Urinary bladder (tissue), 4 donors: Measurements from ENCODE around the gene NDST3. TPM values are rescaled to one million over a fixed set of nuclear protein-coding genes. Genes with fewer than 3 reads are reported as not detected.

ENCODE experiments used
- DNase-seq: peaks from one replicate; pipeline ENCODE4 v3.0.0-alpha.2; 2015; ENCODE audit errors: extremely low spot score
- H3K27ac ChIP-seq: one replicate; pipeline ENCODE4 v1.5.1; 2013; ENCODE audit warnings: low read depth, mild to moderate bottlenecking, moderate library complexity
- H3K36me3 ChIP-seq: one replicate; pipeline ENCODE4 v1.6.1; 2013; ENCODE audit warnings: mild to moderate bottlenecking, moderate library complexity; ENCODE audit not compliant: insufficient read depth
- H3K4me1 ChIP-seq: one replicate; pipeline ENCODE4 v1.6.1; 2013; ENCODE audit warnings: mild to moderate bottlenecking, moderate library complexity; ENCODE audit not compliant: insufficient read depth
- H3K4me3 ChIP-seq: one replicate; pipeline ENCODE4 v1.5.1; 2013; ENCODE audit warnings: low read depth, low read length
- WGBS: extraction: QIAGEN DNeasy Blood & Tissue Kit; methylation state at CpG from one replicate; pipeline ENCODE4 v1.1.7; 2013; 5-methylcytosine and 5-hydroxymethylcytosine counted together
- polyA plus RNA-seq: library from polyadenylated mRNA; stranded (reverse); fragments of 200-250 nt; gene quantifications from one replicate; pipeline ENCODE4 v1.2.3, GENCODE V29; 2013
- total RNA-seq: library from RNA; depleted of rRNA; stranded (reverse); fragments of >200 nt; gene quantifications from one replicate; pipeline ENCODE4 v1.2.3, GENCODE V29; 2014
- donor health status: healthy with polysubstance abuse.
- donor health status: healthy.

The NDST3 gene
- total and polyA plus RNA-seq, 2 donors, result 0.04 to 2.2 TPM

DNA sequence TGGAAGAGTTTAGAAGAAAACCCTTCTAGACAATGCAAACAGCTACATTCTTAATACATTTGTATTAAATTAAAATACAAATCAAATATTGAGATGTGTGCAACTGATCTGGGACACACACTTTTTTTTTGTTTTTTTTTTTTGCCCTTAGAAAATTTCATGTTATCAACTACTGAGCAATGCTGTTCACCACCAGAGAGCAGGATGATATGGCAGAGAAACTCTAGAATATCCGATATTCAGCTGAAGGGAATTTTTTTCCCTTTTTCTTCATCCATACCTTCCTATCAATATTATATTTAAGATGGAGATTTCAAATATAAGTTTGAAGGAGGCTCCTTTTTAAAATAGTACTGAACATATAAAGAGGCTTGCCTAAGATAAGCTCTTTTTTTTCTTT lies 1.0 kb downstream of the NDST3 start:
- DNase-seq, result no peak
- Histone ChIP-seq H3K27ac (no peak overlapping the region), H3K36me3 (no peaks in the 10 kb centered on the region), H3K4me1 (peaks cover 2% of the 10 kb centered on the region), H3K4me3 (no peak overlapping the region)
- 73% methylated on average over 1 of the region's 1 CpG for WGBS

DNA sequence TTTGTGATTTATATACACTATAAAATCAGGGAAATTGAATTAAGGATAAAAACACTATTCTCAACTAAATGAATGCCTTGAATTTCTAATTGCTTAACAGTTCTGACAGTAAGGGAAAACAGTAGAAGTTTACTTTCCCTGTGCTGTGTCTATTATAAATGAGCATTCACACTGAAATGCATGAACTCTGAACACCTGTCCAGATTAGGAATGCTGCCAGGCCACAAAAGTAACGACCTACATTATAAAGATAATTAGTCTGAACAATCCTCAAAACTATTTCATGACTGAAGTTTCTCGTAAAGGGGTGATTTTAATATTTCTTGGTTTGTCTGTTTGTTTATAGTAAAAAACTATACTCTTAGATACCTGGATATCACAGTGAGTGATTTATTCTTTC lies 2.0 kb downstream of the NDST3 start:
- DNase-seq, result no peak
- 69% methylated on average over 2 of the region's 2 CpGs for WGBS
- Histone ChIP-seq H3K36me3 (no peaks in the 10 kb centered on the region), H3K4me1 (peaks cover 2% of the 10 kb centered on the region), H3K4me3 (no peak overlapping the region), H3K27ac (no peak overlapping the region)

DNA sequence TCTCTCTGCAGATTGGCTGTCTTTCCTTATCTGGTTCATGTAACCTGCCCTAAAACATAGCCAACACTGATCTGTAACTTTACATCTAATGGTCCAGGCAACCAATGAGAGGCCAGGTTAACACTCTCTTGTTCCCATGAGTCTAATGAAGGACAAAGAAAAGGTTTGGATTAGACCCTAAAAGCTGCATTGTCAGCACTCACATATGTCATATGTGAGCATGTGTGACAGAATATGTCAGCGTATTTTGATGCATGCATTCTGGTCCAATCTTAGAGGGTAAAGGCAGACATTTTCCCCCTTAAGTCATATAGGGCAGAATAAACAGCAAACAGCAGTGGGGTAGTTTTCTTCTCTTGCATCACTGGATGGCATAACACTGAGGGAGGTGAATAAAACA lies 3.7 kb downstream of the NDST3 start:
- 99% methylated on average over 1 of the region's 1 CpG for WGBS
- no peak for DNase-seq

DNA sequence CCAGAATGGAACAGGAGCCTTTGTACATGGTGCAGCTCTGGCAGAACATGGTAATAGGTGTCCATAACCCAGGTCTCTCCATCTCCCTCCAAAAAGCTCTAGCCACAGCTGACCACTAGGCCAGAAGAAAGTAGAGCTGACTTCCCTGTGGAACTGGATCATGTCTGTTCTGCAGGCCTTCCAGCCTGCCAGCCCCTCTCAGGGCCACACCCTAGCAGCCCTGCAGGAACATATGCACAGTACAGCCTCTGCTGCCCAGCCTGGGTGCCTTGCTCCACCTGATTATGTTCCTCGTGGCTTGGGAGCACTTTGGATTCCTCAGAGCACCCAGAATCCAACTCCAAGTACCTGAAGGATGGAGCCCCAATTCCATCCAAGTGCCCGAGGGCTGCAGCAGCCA lies 12.0 kb downstream of the NDST3 start:
- 79% methylated on average over 2 of the region's 2 CpGs for WGBS
- Histone ChIP-seq H3K4me3 (no peak overlapping the region), H3K4me1 (no peaks in the 10 kb centered on the region), H3K36me3 (no peaks in the 10 kb centered on the region), H3K27ac (no peak overlapping the region)
- DNase-seq, result no peak

More for the DNA sequence above, 3.7 kb downstream of the NDST3 start:
- Histone ChIP-seq H3K27ac (no peak overlapping the region), H3K36me3 (no peaks in the 10 kb centered on the region), H3K4me3 (no peak overlapping the region), H3K4me1 (peaks cover 2% of the 10 kb centered on the region)

DNA sequence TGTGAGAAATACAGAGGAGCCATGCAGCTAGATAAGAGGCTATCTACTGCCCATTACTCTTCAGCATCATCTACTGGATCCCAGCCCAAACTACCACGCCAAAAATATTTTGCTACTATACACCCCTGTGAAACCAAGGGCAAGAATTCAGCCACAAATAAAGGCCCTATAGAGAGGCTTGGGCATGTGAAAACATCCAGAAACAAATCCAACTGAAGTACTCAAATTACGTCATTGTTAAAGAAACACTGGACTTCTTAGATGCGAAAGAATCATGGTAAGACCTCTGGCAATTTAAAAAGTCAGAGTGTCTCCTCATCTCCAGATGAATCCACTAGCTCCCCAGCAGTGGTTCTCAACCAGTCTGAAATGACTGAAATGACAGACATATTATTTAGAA lies 12.8 kb downstream of the NDST3 start:
- no peak overlapping the region for H3K4me3 ChIP-seq
- DNase-seq, result no peak
- H3K27ac ChIP-seq, result no peak overlapping the region
- no peaks in the 10 kb centered on the region for H3K4me1 ChIP-seq
- no peaks in the 10 kb centered on the region for H3K36me3 ChIP-seq
- 95% methylated on average over 3 of the region's 3 CpGs for WGBS

DNA sequence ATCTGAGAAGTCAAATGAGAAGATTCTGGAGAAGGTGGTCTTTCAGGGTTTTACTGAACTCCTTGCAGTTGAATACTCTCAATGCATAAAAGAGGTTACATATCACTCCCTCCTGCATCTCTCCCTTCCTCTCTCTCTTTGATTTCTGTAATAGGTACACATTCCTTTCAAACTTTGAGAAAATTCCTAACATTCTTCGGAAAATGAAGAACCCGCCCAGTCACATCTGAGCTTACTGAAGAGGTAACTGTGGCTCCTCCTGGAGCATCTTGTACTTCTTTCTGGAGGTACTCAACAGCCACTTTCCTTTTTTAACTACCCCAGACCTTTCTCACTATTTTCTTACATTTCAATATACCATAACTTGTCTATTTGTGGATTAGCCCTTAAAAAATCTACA lies 24.7 kb downstream of the NDST3 start:
- H3K4me3 ChIP-seq, result no peak overlapping the region
- 91% methylated on average over 2 of the region's 2 CpGs for WGBS
- H3K36me3 ChIP-seq, result no peaks in the 10 kb centered on the region
- no peak overlapping the region for H3K27ac ChIP-seq
- no peaks in the 10 kb centered on the region for H3K4me1 ChIP-seq
- no peak for DNase-seq

DNA sequence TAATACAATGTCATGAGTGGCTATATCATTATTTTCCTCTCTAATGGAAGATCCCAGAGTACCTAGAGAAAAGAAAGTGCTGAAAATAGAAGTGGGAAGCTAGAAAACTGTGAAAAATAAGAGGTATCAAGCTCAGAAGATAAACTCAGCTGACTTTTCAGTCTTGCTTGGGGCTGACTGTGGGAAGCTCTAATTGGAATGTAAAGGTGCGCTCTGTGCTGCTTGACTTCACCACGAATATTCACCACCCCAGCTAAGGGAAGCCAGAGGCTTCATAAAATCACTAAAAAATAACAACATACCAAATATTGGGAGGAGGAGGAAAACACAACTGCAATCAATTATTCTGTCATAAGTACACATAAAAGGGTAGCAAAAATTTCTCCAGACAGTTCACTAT lies 25.1 kb downstream of the NDST3 start:
- Histone ChIP-seq H3K4me1 (no peaks in the 10 kb centered on the region), H3K27ac (no peak overlapping the region), H3K4me3 (no peak overlapping the region), H3K36me3 (no peaks in the 10 kb centered on the region)
- no peak for DNase-seq
- 79% methylated on average over 2 of the region's 2 CpGs for WGBS

DNA sequence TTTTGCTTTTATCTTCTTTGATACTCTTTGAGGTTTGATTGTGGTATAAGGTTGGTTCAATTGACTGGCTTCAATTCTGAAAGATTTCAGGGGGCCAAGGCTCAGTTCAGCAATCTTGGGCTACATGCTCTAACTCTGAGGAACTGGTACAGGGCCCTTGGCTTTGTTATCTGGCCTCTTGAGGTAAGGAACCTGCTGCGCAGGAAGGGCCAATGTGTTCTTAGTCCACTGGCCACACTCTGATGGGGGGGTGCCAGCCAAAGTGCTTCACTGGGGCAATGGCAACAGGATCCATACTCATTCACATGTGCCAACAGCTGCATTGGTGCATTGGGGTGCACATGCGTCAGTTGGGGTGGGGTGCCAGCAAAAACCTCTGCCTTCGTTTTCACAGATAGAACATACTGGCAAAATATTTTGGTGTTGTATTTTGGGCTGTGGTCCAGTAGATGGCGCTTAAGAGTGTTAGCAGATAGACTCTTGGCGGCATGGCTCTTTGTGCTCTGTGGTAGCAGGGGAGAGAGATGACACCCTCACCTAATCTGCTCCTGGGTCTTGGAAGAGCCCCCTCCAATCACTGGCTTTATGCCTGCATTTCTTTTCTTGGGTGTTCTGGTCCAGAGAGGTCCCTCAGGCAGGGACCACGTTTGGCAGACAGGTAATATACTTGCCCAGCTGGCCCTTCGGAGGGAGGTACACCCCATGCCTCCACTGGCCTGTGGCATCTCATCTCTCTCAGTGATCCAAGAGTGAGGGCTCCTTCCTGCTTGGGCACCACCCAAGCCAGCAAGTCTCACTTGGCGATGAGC lies 42.9 kb downstream of the NDST3 start:
- 69% methylated on average over 8 of the region's 8 CpGs for WGBS
- H3K4me3 ChIP-seq, result no peak overlapping the region
- H3K36me3 ChIP-seq, result no peaks in the 10 kb centered on the region
- H3K27ac ChIP-seq, result no peak overlapping the region
- no peaks in the 10 kb centered on the region for H3K4me1 ChIP-seq
- DNase-seq, result no peak

DNA sequence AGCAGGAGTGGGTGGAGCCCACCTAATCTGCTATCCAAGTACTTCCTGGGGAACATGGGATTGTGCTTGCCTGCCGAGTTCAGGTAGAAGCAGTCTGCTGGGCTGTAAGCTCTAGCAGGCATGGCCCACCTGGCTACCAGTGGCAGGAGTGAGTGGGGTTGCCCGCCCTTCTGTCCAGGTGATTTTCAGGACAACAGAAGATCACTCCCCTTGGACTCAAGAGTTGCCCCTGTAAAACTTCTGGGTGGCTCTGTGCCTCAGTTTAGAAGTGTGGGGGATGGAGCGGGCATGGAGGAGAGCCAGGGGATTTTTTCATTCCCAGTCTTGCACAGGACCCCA lies 43.5 kb downstream of the NDST3 start:
- H3K27ac ChIP-seq, result no peak overlapping the region
- H3K4me3 ChIP-seq, result no peak overlapping the region
- H3K4me1 ChIP-seq, result no peaks in the 10 kb centered on the region
- 88% methylated on average over 3 of the region's 3 CpGs for WGBS
- no peaks in the 10 kb centered on the region for H3K36me3 ChIP-seq
- DNase-seq, result no peak

DNA sequence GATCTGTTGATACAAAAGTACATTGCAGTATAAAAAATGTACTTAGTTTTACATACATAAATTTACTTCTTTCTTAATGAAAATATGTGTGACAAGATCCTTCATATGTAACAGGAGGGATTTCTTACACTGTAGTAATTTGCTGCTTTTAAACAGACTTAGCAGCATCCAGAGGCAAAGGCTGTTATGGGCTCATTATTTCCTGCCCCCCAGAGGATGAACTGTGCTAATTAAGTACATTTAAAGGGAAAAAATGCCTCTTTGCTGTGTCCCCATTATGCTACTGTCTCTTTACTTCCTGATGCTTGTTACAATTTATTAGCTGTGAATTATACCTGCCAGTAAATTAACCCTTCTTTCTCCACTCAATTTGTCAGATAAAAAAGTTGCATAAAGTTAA lies 47.1 kb downstream of the NDST3 start:
- H3K4me1 ChIP-seq, result no peaks in the 10 kb centered on the region
- DNase-seq, result no peak
- no peak overlapping the region for H3K27ac ChIP-seq
- no peaks in the 10 kb centered on the region for H3K36me3 ChIP-seq
- no peak overlapping the region for H3K4me3 ChIP-seq

DNA sequence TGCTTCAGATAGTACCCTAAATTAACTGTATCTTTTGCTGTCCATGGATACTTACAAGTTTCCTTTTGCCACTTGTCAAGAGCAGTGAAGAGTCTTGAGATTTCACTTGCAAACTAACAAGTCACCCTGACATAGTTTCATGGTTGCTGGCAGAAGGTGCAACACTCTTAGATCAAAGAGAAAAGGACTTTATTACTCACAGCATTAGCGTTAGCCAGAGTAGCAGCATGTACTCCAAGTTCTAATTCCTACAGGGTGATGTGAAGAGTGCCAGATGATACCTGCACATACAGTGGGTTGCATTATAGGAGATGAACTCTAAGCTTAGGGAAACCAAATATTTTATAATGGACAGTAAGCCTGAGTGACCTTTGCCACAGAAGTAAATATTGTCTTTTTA lies 47.9 kb downstream of the NDST3 start:
- Histone ChIP-seq H3K36me3 (no peaks in the 10 kb centered on the region), H3K4me1 (no peaks in the 10 kb centered on the region), H3K27ac (no peak overlapping the region), H3K4me3 (no peak overlapping the region)
- WGBS, result 24% methylated on average over 1 of the region's 1 CpG
- no peak for DNase-seq

DNA sequence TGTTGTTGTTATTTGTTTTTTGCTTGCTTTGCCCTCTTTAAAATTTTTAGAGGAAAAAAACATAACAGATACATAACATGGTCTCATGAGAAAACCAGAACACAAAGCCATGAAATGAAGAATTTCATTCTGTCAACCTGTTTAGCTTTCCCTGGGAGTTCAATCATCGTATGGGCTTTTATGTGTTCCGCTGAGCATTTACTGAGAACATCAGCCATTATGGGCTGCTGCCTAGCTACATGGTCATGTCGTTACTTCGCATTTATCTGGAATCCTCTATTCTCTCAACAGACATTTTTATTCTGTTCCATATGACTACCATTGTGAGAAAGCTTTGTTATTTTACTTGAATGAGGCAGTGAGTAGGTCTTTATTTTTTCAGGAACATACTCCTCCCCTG lies 51.4 kb downstream of the NDST3 start:
- no peak for DNase-seq
- H3K4me1 ChIP-seq, result no peaks in the 10 kb centered on the region
- H3K27ac ChIP-seq, result no peak overlapping the region
- no peaks in the 10 kb centered on the region for H3K36me3 ChIP-seq
- no peak overlapping the region for H3K4me3 ChIP-seq
- WGBS, result 87% methylated on average over 4 of the region's 4 CpGs

DNA sequence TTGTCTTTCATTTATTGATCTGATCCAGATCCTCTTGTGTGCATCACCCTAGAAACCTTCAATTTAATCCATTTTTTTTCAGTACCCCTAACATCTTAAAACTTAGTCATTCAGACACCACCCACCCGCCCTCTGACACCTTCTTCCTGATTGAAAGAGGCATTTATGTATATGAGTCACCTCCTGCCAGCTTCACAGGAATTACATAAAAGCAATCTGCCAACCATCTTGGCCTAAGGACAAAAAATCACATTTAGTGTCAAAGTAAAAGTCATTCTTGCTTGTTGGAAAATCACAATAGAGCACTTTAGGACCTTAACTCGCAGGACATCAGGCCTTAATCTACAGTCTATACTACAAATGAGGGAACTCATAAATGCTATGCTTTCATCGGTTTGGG lies 52.1 kb downstream of the NDST3 start:
- no peak overlapping the region for H3K27ac ChIP-seq
- H3K4me3 ChIP-seq, result no peak overlapping the region
- no peaks in the 10 kb centered on the region for H3K4me1 ChIP-seq
- WGBS, result 68% methylated on average over 3 of the region's 3 CpGs
- no peak for DNase-seq
- H3K36me3 ChIP-seq, result no peaks in the 10 kb centered on the region

DNA sequence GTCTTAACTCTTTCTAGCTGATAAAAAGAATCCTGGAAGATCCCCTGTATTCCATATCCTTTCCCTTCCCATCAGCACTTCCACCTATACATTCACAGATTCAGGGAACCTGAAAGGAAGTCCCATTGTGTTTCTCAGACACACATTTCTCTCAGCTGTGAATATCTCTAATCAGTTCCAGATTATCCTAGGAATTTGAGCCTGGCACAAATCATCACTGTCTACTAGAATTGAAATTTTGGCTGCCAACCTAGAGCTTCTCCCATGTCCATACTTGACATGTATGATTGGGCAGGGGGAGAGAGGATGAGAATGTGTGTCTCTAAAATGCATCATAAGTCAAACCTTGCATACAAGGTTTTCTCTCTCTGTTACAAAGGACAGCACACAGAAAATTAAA lies 53.1 kb downstream of the NDST3 start:
- no peak overlapping the region for H3K27ac ChIP-seq
- H3K36me3 ChIP-seq, result no peaks in the 10 kb centered on the region
- H3K4me3 ChIP-seq, result no peak overlapping the region
- no peak for DNase-seq
- no peaks in the 10 kb centered on the region for H3K4me1 ChIP-seq

DNA sequence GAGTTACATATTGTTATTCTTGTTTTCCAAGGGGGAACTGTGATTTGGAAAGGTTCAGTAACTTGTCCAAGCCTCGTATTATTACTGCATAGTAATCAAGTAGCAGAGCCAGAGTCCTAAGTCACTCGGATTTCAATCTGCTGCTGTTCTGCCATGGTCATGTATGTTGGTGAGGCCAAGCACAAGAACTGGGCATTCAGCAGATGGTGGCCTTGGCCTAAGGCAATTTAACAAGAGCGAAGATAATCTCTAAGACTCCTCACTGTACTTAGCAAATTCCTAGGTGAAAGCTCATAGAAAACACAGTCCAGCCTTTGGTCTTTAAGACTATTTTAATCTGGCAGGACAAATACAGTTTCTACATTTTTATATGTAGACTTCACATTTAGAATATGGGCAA lies 64.8 kb downstream of the NDST3 start:
- WGBS, result 71% methylated on average over 3 of the region's 3 CpGs
- H3K4me3 ChIP-seq, result no peak overlapping the region
- H3K4me1 ChIP-seq, result no peaks in the 10 kb centered on the region
- no peak for DNase-seq
- H3K27ac ChIP-seq, result no peak overlapping the region
- H3K36me3 ChIP-seq, result no peaks in the 10 kb centered on the region
